Measurements from ENCODE around the gene RGS9BP.

DNA sequence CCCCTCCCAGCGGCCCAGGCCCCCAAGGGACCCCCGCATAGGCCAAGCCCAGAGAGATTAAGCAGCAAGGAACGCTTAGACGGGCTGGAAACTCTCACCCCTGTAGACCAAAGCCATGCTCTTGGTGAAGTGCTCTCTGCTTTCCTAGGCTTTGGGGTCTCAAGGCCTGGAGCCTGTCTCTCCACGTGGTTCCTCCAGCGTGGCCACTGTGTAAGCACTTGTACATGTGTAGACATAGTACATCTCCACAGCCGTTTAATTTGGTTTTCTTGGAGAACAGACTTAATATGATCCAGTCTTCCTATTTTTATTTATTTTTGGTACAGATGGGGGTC, 17.0 kb downstream of the RGS9BP start:
- TF ChIP-seq, protein P1, sequence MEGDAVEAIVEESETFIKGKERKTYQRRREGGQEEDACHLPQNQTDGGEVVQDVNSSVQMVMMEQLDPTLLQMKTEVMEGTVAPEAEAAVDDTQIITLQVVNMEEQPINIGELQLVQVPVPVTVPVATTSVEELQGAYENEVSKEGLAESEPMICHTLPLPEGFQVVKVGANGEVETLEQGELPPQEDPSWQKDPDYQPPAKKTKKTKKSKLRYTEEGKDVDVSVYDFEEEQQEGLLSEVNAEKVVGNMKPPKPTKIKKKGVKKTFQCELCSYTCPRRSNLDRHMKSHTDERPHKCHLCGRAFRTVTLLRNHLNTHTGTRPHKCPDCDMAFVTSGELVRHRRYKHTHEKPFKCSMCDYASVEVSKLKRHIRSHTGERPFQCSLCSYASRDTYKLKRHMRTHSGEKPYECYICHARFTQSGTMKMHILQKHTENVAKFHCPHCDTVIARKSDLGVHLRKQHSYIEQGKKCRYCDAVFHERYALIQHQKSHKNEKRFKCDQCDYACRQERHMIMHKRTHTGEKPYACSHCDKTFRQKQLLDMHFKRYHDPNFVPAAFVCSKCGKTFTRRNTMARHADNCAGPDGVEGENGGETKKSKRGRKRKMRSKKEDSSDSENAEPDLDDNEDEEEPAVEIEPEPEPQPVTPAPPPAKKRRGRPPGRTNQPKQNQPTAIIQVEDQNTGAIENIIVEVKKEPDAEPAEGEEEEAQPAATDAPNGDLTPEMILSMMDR (IDR thresholded peaks at IDR 0.05; ENCODE audit: poor library complexity) = no peak
- TF ChIP-seq EZH2 (IDR thresholded peaks at IDR 0.05; ENCODE audit: borderline replicate concordance) = no peak
